BLaER1 treated with 17β-estradiol and CSF1 and Interleukin-3, amounts not matched to agents 10 nM and 100 nM (cell line): ENCODE data around the gene LEMD1.

Source experiments
- H3K27ac ChIP-seq, 11 experiments: shearing (Covaris generic); formaldehyde crosslinking; 2 replicates each; pipeline ENCODE4 v1.8.1; 2022
- H3K27me3 ChIP-seq, 11 experiments: shearing (Covaris generic); formaldehyde crosslinking; 2 replicates each; pipeline ENCODE4 v1.8.1; 2022
- H3K36me3 ChIP-seq, 11 experiments: shearing (Covaris generic); formaldehyde crosslinking; 2 replicates each; pipeline ENCODE4 v1.8.1; 2022
- H3K4me1 ChIP-seq, 10 experiments: shearing (Covaris generic); formaldehyde crosslinking; 2 replicates each; pipeline ENCODE4 v1.8.1; 2022
- H3K4me2 ChIP-seq, 11 experiments: shearing (Covaris generic); formaldehyde crosslinking; 2 replicates each; pipeline ENCODE4 v1.8.1; 2022
- H3K4me3 ChIP-seq, 10 experiments: shearing (Covaris generic); formaldehyde crosslinking; 2 replicates each; pipeline ENCODE4 v1.8.1; 2022
- H3K9ac ChIP-seq, 11 experiments: shearing (Covaris generic); formaldehyde crosslinking; 2 replicates each; pipeline ENCODE4 v1.8.1; 2022
- H3K9me3 ChIP-seq, 11 experiments: shearing (Covaris generic); formaldehyde crosslinking; replicated peaks in 1 of 11; 2 replicates each; pipeline ENCODE4 v1.8.1; 2022
- H4K20me1 ChIP-seq, 11 experiments: shearing (Covaris generic); formaldehyde crosslinking; 2 replicates each; pipeline ENCODE4 v1.8.1; 2022
- Cebpa-rat ChIP-seq, 11 experiments: shearing (Covaris generic); IDR thresholded peaks; 2 replicates each; pipeline ENCODE4 v1.8.1; 2022

LEMD1 gene

DNA sequence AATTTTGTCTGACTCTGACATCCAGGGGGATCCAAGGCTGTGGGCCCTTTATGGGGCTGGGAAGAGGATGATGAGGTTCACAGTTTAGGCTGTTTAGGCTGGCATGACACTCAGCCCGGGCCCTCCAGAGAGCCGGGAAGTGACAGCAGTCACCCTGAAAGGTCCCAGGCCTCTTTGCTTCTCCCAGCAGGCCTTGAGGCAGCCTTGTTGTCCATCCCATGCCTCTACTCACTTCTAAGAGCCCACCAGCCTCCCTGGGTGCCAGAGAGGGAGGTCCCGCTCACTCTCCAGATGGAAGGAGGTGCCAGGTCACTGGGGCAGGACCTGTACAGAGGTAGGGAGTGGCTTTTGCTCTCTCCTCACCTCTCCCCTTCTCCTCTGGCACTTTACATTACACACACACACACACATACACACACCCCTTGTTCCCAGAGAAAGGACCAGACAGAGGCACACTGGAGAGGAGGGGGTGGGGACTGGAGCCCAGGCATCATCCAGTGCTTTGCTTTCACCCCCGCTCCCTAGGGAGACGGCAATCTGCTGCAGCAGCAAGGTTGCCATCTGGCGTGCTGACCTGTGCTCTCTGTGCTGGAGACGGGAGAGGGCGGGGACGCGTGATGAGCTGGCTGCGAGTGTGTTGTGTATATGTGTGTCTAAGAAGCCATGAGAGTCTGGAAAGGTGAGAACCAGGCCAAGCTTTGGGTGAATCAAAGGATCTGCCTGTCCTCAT, 69.7 kb downstream of the LEMD1 start:
- Histone ChIP-seq H3K27me3 (0 out of 22 replicates have a peak, but pooled peaks cover 0 to 4% (median 0%) of the 10 kb centered on the region in 11 experiments), H3K4me1 (peaks cover 21 to 50% (median 42%) of the 10 kb centered on the region in 10 experiments), H3K9me3 (no peaks in the 10 kb centered on the region), H3K36me3 (no peaks in the 10 kb centered on the region), H4K20me1 (no peaks in the 10 kb centered on the region; a peak in 1 of 22 replicates), H3K4me3 (no peak overlapping the region), H3K27ac (no peak overlapping the region), H3K9ac (no peak overlapping the region), H3K4me2 (peak overlapping the region in 2 of 11 experiments; percentile 16 to 20; a peak in 2 of 22 replicates)
- no peak for TF ChIP-seq Cebpa-rat (IDR thresholded peaks at IDR 0.05)

DNA sequence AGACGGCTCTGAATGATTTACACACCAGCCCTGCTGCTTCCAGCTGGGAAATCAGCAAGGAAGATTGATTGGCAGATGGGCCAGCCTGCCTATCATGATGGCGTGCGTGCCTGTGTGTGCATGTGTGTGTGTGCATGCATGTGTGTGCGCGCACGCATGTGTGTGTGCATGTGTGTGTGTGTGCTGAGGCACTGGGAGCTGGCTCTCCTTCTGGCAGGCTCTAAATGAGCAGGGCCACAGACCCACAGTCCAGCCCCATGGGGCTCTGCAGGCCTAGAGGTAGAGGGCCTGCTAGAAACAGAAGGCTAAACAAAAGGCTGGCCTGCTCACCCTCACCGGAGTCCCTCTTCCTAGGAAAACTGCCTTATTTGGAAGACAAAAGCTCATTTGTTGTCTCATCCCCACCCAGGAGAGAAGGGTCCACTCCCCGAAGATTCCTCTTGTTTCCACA, 71.1 kb downstream of the LEMD1 start:
- no peak for TF ChIP-seq Cebpa-rat (IDR thresholded peaks at IDR 0.05)
- Histone ChIP-seq H3K27me3 (peaks cover 3 to 16% (median 11%) of the 10 kb centered on the region in 11 experiments; a peak in 21 of 22 replicates), H3K4me1 (peaks cover 21 to 40% (median 34%) of the 10 kb centered on the region in 10 experiments), H3K36me3 (no peaks in the 10 kb centered on the region), H3K27ac (no peak overlapping the region), H3K4me2 (peak overlapping the region in 9 of 11 experiments; percentile 46 to 80 (median 71); a peak in 15 of 22 replicates), H3K9ac (no peak overlapping the region), H3K4me3 (no peak overlapping the region), H3K9me3 (no peaks in the 10 kb centered on the region), H4K20me1 (no peaks in the 10 kb centered on the region; a peak in 2 of 22 replicates)

DNA sequence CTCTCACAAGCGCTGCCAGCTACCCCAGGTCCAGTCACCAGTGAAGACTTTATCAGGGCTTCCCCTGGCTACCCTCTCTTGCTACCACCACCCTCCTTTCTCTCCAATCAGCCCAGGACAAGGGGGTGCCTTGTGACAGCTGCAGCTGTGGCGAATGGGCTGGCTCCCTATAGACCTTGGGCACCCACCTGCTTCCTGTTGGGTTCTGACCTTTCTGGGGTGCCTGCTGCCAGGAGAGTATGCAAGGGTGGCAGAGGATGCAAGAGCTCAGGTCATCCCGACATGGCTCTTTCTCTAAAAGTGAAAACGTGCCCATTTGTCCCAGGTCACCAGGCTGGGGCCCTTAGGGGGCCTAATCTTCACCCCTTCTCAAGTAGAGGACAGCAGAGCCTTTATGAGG, 71.7 kb downstream of the LEMD1 start:
- H3K4me3 ChIP-seq = no peak overlapping the region
- peak overlapping the region in 1 of 11 experiments; percentile 5; a peak in 1 of 22 replicates for H3K9ac ChIP-seq
- H3K4me2 ChIP-seq = peak overlapping the region; percentile 27 to 80 (median 71); a peak in 19 of 22 replicates
- no peaks in the 10 kb centered on the region; a peak in 2 of 22 replicates for H4K20me1 ChIP-seq
- H3K27me3 ChIP-seq = peaks cover 9 to 22% (median 17%) of the 10 kb centered on the region in 11 experiments
- TF ChIP-seq Cebpa-rat (IDR thresholded peaks at IDR 0.05) = no peak
- no peaks in the 10 kb centered on the region for H3K36me3 ChIP-seq
- peaks cover 21 to 40% (median 34%) of the 10 kb centered on the region in 10 experiments for H3K4me1 ChIP-seq
- no peaks in the 10 kb centered on the region for H3K9me3 ChIP-seq
- H3K27ac ChIP-seq = no peak overlapping the region

DNA sequence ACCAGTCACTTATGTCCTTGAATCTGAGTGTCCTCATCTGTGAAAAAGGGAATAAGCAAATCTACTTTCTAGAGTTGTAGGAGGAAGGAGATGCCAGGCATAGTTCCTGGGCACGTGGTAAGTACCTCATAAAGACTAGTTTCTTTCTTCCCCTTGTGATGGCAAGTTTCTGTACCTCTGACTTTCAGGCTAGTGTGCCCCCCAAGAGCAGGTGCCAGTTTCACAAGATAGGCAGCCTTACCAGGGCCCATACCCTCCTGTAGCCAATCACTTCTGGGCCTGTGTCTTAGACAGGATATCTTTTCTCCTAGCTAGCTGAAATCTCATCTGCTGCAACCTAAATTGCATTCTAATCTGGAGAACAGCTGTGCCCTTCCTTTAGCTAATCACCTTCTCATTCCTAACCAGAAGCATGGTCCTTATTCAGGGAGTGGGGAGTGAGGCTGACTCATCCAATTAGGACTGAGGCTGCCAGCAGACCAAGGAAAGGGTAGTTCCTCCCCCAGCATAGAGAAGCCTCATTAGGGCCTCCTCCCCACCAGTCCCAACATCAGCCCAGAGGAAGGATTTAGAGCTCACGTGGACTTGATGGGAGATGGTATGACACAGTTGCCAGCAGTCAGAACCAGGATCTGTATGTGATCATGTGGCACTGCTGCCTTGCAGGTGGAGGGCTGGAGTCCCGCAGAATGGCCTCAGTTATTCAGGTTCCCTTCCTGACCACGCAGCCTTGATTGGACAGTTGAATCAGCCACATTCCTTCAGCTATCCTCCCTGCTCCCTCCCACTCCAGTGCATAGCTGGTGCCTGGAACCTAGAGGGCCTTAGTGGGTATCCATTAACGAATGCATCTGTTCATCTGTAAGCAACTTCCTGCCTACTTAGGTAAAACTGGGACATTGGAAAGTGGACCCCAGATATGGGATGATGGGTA, 73.0 kb downstream of the LEMD1 start:
- Histone ChIP-seq H3K36me3 (no peaks in the 10 kb centered on the region), H4K20me1 (no peaks in the 10 kb centered on the region; a peak in 3 of 22 replicates), H3K4me1 (peaks cover 21 to 40% (median 34%) of the 10 kb centered on the region in 10 experiments), H3K4me3 (no peak overlapping the region), H3K27me3 (peaks cover 22 to 35% (median 30%) of the 10 kb centered on the region in 11 experiments), H3K4me2 (peak overlapping the region; percentile 27 to 80 (median 71)), H3K27ac (no peak overlapping the region), H3K9me3 (no peaks in the 10 kb centered on the region), H3K9ac (no peak overlapping the region)
- no peak for TF ChIP-seq Cebpa-rat (IDR thresholded peaks at IDR 0.05)

DNA sequence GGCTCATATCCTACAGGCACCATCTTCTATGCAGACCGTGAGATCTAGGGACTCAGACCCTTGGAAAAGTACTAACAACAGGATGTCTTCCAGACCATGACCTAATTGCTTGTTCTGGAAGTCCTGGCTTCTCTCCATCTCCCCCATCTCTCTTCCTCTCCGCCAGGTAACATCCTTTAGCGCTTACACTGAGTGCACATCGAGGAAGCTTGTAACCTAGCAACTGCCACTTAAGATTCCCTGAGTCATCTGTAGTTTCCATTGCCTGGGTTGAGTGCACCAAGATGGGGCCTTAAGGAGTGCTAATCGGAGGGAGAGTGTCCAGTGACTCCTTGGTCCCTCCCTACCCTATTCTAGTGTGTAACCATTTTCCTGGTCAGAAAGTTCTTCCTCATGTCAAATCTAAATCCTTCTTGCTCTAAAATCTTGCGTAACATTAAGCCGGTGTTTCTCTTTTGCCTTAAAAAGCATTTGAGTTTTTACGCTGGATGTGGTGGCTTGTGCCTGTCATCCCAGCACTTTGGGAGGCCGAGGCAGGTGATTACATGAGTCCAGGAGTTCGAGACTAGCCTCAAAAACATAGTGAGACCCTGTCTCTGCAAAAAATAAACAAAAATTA, 74.8 kb downstream of the LEMD1 start:
- Histone ChIP-seq H3K4me1 (peaks cover 21 to 35% (median 31%) of the 10 kb centered on the region in 10 experiments), H4K20me1 (peaks cover 0 to 11% (median 0%) of the 10 kb centered on the region in 11 experiments; a peak in 3 of 22 replicates), H3K9me3 (peaks cover 0 to 10% (median 3%) of the 10 kb centered on the region in 11 experiments; a peak in 7 of 22 replicates), H3K4me3 (no peak overlapping the region), H3K27me3 (peaks cover 40 to 52% (median 47%) of the 10 kb centered on the region in 11 experiments), H3K27ac (no peak overlapping the region), H3K9ac (no peak overlapping the region), H3K36me3 (no peaks in the 10 kb centered on the region), H3K4me2 (no peak overlapping the region; a peak in 1 of 22 replicates)
- peak in 2 of 11 experiments; percentile 66 to 82; a peak in 5 of 22 replicates for TF ChIP-seq Cebpa-rat (IDR thresholded peaks at IDR 0.05)

DNA sequence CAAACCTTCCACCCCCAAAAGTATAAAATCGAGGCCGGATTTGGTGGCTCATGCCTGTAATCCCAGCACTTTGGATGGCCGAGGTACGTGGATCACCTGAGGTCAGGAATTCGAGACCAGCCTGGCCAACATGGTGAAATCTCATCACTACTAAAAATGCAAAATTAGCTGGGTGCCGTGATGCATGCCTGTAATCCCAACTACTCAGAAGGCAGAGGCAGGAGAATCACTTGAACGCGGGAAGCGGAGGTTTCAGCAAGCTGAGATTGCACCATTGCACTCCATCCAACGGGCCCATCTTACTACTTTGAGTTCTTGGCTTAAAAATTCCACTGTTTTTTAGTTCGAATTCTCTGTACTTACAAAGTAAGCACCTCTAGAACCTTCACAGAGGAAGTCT, 76.1 kb downstream of the LEMD1 start:
- TF ChIP-seq Cebpa-rat (IDR thresholded peaks at IDR 0.05) = no peak
- peaks cover 0 to 10% (median 3%) of the 10 kb centered on the region in 11 experiments; a peak in 7 of 22 replicates for H3K9me3 ChIP-seq
- no peak overlapping the region for H3K27ac ChIP-seq
- H4K20me1 ChIP-seq = peaks cover 0 to 11% (median 0%) of the 10 kb centered on the region in 11 experiments; a peak in 3 of 22 replicates
- peaks cover 21 to 30% (median 29%) of the 10 kb centered on the region in 10 experiments for H3K4me1 ChIP-seq
- H3K4me3 ChIP-seq = no peak overlapping the region
- H3K36me3 ChIP-seq = no peaks in the 10 kb centered on the region
- peaks cover 43 to 60% (median 50%) of the 10 kb centered on the region in 11 experiments for H3K27me3 ChIP-seq
- H3K9ac ChIP-seq = no peak overlapping the region
- H3K4me2 ChIP-seq = no peak overlapping the region

DNA sequence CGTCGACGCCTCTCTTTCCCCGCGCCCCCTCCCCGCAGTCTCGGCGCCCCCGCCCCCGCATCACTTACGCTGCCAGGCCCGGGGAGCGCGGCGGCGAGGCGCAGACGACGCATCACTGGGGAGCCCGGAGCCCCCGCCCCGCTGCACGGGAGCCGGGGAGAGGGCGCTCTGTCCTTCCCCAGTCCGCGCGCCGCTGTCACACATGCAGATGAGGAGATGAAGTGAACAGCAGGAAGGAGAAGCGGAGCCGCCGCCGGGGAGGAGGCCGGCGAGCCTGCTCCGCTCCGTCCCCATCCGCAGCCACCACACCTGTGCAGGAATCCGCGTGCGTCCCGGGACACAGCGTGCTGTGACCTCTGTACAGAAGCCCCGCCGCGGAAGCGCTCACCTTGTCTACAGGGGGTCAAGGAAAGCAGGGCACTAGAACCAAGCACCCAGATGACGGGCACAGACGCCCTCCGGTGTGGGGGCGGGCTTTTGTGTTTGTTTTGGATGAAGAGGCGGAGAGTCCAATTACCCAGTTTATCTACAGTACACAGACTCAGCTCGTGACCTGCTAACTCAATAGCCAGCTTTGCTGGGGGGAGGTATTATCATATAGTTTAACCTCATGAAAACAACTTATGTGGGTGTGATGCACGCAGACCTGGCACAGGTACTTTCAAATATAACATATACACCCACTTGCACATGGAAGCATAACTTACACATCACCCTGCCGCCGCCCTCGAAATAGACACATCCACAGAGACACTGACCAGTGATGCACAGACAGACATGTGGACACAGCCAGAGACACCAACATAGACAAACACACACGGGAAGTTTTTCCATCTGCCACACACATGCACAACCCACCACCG, 77.6 kb downstream of the LEMD1 start:
- no peak overlapping the region for H3K4me3 ChIP-seq
- H3K9ac ChIP-seq = no peak overlapping the region
- no peak for TF ChIP-seq Cebpa-rat (IDR thresholded peaks at IDR 0.05)
- peaks cover 13 to 19% (median 16%) of the 10 kb centered on the region in 10 experiments for H3K4me1 ChIP-seq
- H4K20me1 ChIP-seq = peaks cover 0 to 11% (median 0%) of the 10 kb centered on the region in 11 experiments; a peak in 3 of 22 replicates
- H3K27me3 ChIP-seq = peaks cover 43 to 60% (median 50%) of the 10 kb centered on the region in 11 experiments
- peaks cover 0 to 10% (median 3%) of the 10 kb centered on the region in 11 experiments; a peak in 7 of 22 replicates for H3K9me3 ChIP-seq
- no peak overlapping the region for H3K27ac ChIP-seq
- no peak overlapping the region for H3K4me2 ChIP-seq
- no peaks in the 10 kb centered on the region for H3K36me3 ChIP-seq
